Measurements from ENCODE around the gene RASGRP3.
"Not testable (repeated sequence)": the region's sequence is repeated elsewhere in the genome, so short reads cannot be mapped to it uniquely, and the experiment has no call there.

The RASGRP3 gene

GRCh38 chr2:33444967-33445366 lies 31.5 kb upstream of the RASGRP3 start:
- H3K9me3 Mint-ChIP-seq: no peaks in the 10 kb centered on the region
- no peak for DNase-seq
- H3K27me3 Mint-ChIP-seq: peaks cover 3% of the 10 kb centered on the region
- peaks cover 3% of the 10 kb centered on the region for H3K4me1 Mint-ChIP-seq (ENCODE audit: low read depth)
- H3K36me3 Mint-ChIP-seq (ENCODE audit: low read depth): no peaks in the 10 kb centered on the region
- no peak overlapping the region for H3K27ac Mint-ChIP-seq
- no peak overlapping the region for H3K4me3 Mint-ChIP-seq

DNA sequence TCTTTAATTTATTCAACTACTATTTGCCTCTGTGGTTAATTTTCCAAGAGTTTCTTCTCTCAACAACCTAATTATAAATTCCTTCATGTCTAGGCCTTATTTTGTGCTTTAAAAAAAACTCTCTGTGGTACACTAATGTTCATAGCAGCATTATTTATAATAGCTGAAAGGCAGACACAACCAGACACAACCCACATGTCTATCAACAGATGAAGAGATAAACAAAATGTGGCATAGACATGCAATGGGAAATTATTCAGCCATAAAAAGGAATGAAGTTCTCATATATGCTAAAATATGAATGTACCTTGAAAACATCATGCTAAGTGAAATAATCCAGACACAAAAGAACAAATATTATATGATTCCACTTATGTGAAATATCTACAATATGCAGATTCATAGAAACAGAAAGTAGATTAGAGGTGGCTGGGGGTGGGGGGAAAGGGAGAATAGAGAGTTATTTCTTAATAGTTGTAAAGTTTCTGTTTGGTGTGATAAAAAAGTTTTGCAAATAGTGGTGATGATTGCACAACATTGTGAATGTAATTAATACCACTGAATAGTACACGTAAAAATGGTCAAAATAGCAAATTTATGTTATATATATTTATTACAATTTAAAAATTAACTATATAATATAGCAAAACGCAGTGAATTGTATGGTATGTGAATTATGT lies 28.1 kb upstream of the RASGRP3 start:
- no peak for DNase-seq
- Mint-ChIP-seq H3K4me3 (no peak overlapping the region), H3K4me1 (ENCODE audit: low read depth) (peaks cover 3% of the 10 kb centered on the region), H3K9me3 (peaks cover 14% of the 10 kb centered on the region), H3K36me3 (ENCODE audit: low read depth) (no peaks in the 10 kb centered on the region), H3K27ac (no peak overlapping the region), H3K27me3 (no peaks in the 10 kb centered on the region)

DNA sequence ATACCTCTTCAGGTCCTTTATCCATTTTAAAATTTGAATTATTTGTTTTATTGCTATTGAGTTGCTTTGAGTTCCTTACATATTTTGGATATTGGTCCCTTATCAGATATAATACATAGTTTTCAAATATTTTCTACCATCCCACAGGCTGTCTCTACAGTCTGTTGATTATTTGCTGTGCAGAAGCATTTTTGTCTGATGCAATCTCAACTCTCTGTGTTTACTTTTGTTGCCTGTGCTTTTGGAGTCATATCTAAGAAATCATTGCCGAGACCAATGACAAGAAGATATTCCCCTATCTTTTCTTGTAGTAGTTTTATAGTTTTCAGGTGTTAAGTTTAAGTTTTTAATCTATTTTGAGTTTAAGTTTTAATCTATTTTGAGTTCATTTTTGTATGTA lies 25.2 kb upstream of the RASGRP3 start:
- Mint-ChIP-seq H3K27ac (no peak overlapping the region), H3K27me3 (no peaks in the 10 kb centered on the region), H3K9me3 (peaks cover 15% of the 10 kb centered on the region), H3K36me3 (ENCODE audit: low read depth) (no peaks in the 10 kb centered on the region), H3K4me3 (no peak overlapping the region), H3K4me1 (ENCODE audit: low read depth) (peaks cover 3% of the 10 kb centered on the region)
- DNase-seq: no peak

- peaks cover 3% of the 10 kb centered on the region for H3K4me1 Mint-ChIP-seq (ENCODE audit: low read depth)
Observed at GRCh38 chr2:33451825-33452224, 24.6 kb upstream of the RASGRP3 start.

DNA sequence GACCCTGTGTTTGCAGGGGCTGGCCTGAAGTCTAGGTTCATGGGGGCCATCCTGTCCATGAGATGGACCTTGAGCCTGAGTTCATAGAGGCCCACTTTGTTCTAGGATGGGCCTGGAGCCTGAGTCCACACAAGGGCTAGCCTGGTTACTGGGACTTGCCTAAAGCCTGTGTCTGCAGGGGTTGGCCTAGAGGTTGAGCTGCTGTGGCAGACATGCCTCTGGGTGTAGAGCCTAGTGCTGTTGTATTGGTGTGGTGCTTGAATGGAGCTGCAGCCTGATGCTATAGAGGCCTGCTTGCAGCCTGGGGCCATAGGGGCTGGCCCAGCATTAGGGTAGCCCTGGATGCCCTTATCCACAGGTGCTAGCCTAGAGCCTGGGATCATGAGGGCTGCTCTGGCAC lies 23.9 kb upstream of the RASGRP3 start:
- H3K9me3 Mint-ChIP-seq: peaks cover 15% of the 10 kb centered on the region
- no peak overlapping the region for H3K4me3 Mint-ChIP-seq
- H3K27ac Mint-ChIP-seq: no peak overlapping the region
- H3K4me1 Mint-ChIP-seq (ENCODE audit: low read depth): peaks cover 5% of the 10 kb centered on the region
- no peak for DNase-seq
- no peaks in the 10 kb centered on the region for H3K27me3 Mint-ChIP-seq
- no peaks in the 10 kb centered on the region for H3K36me3 Mint-ChIP-seq (ENCODE audit: low read depth)

More at GRCh38 chr2:33451825-33452224, 24.6 kb upstream of the RASGRP3 start:
- DNase-seq: no peak
- H3K27me3 Mint-ChIP-seq: no peaks in the 10 kb centered on the region
- H3K27ac Mint-ChIP-seq: no peak overlapping the region
- no peaks in the 10 kb centered on the region for H3K36me3 Mint-ChIP-seq (ENCODE audit: low read depth)
- H3K9me3 Mint-ChIP-seq: peaks cover 15% of the 10 kb centered on the region
- no peak overlapping the region for H3K4me3 Mint-ChIP-seq

DNA sequence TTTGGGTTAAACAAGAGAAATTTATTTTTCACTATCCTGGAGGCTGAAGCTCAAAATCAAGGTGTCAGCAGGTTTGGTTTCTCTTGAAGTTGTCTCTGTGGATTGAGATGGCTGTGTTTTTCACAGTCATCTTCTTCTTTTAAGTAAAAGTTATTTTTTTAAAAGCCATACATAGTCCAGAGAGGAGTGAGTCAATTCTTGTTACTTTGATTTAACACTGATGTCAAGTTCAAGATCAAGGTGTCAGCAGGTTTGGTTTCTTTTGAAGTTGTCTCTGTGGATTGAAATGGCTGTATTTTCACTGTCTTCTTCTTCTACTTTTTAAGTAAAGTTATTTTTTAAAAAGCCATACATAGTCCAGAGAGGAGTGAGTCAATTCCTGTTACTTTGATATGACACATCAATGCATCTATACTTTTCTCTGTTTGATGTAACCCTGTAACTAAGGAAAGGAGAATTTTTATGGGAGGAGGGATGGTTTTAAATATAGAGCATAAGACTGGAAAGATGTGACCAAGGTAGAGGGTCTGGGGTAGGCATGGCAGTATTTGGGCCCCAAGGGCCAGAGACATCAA lies 22.5 kb upstream of the RASGRP3 start:
- H3K27ac Mint-ChIP-seq: no peak overlapping the region
- peaks cover 2% of the 10 kb centered on the region for H3K4me1 Mint-ChIP-seq (ENCODE audit: low read depth)
- DNase-seq: no peak
- no peaks in the 10 kb centered on the region for H3K36me3 Mint-ChIP-seq (ENCODE audit: low read depth)
- no peak overlapping the region for H3K4me3 Mint-ChIP-seq
- H3K9me3 Mint-ChIP-seq: peaks cover 15% of the 10 kb centered on the region
- no peaks in the 10 kb centered on the region for H3K27me3 Mint-ChIP-seq

DNA sequence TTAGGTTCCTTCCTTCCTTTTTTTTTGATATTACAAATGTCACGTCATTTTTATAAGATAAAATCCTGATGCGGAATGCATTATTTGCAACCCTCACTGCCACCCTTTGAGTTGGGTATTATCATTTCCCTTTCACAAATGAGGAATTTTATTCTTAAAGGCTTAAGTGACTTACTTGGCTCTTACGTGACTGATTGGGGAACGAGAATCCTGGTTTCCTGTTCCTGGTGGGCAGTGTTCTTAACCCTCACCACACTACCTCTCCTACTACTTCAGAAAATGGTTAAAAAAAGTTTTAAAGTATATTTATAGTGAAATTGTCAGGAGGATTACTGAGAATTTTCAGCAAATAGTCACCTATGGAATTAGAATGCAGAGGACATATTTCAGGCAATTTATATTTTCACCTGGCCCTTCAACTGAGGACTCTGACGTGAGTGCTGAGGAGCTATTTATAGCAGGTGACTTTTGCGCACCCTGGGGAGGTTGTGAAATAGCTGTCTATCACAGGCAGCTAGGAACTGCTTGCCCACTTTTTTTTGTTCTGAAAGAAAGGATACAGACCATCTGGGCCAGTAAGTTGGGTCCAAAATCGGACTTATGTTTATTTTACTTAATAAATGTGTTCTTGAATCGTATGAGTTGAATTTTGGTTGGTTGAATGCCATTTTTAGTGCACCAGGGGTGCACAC lies 18.7 kb upstream of the RASGRP3 start:
- H3K9me3 Mint-ChIP-seq: peaks cover 6% of the 10 kb centered on the region
- peaks cover 2% of the 10 kb centered on the region for H3K4me1 Mint-ChIP-seq (ENCODE audit: low read depth)
- H3K4me3 Mint-ChIP-seq: no peak overlapping the region
- H3K36me3 Mint-ChIP-seq (ENCODE audit: low read depth): no peaks in the 10 kb centered on the region
- H3K27me3 Mint-ChIP-seq: no peaks in the 10 kb centered on the region
- DNase-seq: no peak
- no peak overlapping the region for H3K27ac Mint-ChIP-seq

- Mint-ChIP-seq H3K4me1 (ENCODE audit: low read depth) (peaks cover 2% of the 10 kb centered on the region), H3K4me3 (no peak overlapping the region), H3K9me3 (peaks cover under 1% of the 10 kb centered on the region), H3K27me3 (no peaks in the 10 kb centered on the region), H3K36me3 (ENCODE audit: low read depth) (no peaks in the 10 kb centered on the region), H3K27ac (no peak overlapping the region)
- DNase-seq: no peak
Observed at GRCh38 chr2:33458248-33458819, 18.1 kb upstream of the RASGRP3 start.

DNA sequence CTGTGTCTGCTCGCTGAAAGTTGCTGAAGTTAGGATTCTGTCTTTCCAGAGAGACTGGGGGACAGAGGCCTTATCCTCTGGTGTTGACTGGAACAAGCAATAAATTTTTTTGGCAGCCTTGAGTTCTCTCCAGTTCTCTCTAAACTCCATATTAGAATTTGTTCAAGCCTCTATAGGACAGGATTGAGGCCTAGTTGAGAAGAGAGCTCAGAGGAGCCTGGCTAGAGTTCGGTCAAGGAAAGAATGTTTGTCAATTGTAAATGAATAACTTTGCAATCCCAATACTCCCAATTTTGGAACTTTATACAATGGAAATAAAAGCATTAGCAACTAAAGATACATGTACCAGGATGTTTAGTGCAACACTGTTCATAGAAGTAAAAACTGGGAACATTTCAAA lies 16.7 kb upstream of the RASGRP3 start:
- peaks cover 2% of the 10 kb centered on the region for H3K4me1 Mint-ChIP-seq (ENCODE audit: low read depth)
- H3K4me3 Mint-ChIP-seq: no peak overlapping the region
- H3K36me3 Mint-ChIP-seq (ENCODE audit: low read depth): no peaks in the 10 kb centered on the region
- H3K9me3 Mint-ChIP-seq: no peaks in the 10 kb centered on the region
- DNase-seq: no peak
- H3K27ac Mint-ChIP-seq: no peak overlapping the region
- no peaks in the 10 kb centered on the region for H3K27me3 Mint-ChIP-seq

- H3K27me3 Mint-ChIP-seq; H3K9me3 Mint-ChIP-seq; H3K27ac Mint-ChIP-seq; H3K36me3 Mint-ChIP-seq (ENCODE audit: low read depth); DNase-seq; H3K4me1 Mint-ChIP-seq (ENCODE audit: low read depth); H3K4me3 Mint-ChIP-seq: not testable (repeated sequence)
Observed at GRCh38 chr2:33462512-33462911, 13.9 kb upstream of the RASGRP3 start.

DNA sequence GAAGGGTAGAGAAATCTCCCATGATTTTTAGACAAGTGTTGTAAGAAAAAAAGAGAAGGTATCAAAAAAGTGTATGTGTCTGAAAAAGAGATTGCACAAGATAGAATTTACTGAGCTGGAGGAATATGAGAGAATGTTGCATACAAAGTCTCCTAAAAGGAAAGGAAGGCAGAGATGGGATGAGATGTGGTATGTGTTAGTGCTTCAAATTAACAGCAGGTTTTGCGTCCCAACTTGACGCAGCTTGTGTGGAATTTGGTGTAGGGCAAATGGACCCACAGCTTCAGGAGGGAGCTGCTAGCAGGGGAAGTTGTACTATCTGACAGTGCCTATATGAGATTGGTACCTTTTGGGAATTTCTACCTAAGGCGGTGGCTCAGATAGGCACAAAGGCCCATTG lies 9.0 kb upstream of the RASGRP3 start:
- no peak for DNase-seq
- H3K4me1 Mint-ChIP-seq (ENCODE audit: low read depth): no peaks in the 10 kb centered on the region
- H3K4me3 Mint-ChIP-seq: no peak overlapping the region
- H3K27ac Mint-ChIP-seq: no peak overlapping the region
- no peaks in the 10 kb centered on the region for H3K9me3 Mint-ChIP-seq
- H3K36me3 Mint-ChIP-seq (ENCODE audit: low read depth): no peaks in the 10 kb centered on the region
- no peaks in the 10 kb centered on the region for H3K27me3 Mint-ChIP-seq

GRCh38 chr2:33469238-33469637 lies 7.2 kb upstream of the RASGRP3 start:
- Mint-ChIP-seq H3K9me3 (no peaks in the 10 kb centered on the region), H3K4me1 (ENCODE audit: low read depth) (peaks cover 1% of the 10 kb centered on the region), H3K4me3 (no peak overlapping the region), H3K27ac (no peak overlapping the region), H3K27me3 (no peaks in the 10 kb centered on the region), H3K36me3 (ENCODE audit: low read depth) (no peaks in the 10 kb centered on the region)
- no peak for DNase-seq

GRCh38 chr2:33475224-33476130 lies 972 bp upstream of the RASGRP3 start:
- Mint-ChIP-seq H3K4me1 (ENCODE audit: low read depth) (peaks cover 52% of the 10 kb centered on the region), H3K27ac (peak overlapping the region; percentile 97), H3K36me3 (ENCODE audit: low read depth) (no peaks in the 10 kb centered on the region), H3K4me3 (peak overlapping the region; percentile 82), H3K27me3 (no peaks in the 10 kb centered on the region), H3K9me3 (no peaks in the 10 kb centered on the region)
- DNase-seq: peak; percentile 78

- Mint-ChIP-seq H3K4me1 (ENCODE audit: low read depth) (peaks cover 52% of the 10 kb centered on the region), H3K4me3 (peak overlapping the region; percentile 82), H3K9me3 (no peaks in the 10 kb centered on the region), H3K27me3 (no peaks in the 10 kb centered on the region), H3K36me3 (ENCODE audit: low read depth) (no peaks in the 10 kb centered on the region), H3K27ac (peak overlapping the region; percentile 97)
- DNase-seq: no peak
Observed at GRCh38 chr2:33476793-33477190, 343 bp downstream of the RASGRP3 start.

All from activated T-cell treated with anti-CD3 and anti-CD28 coated beads, Interleukin-2, amount 50 U/mL, for 24 hours (primary cell).